Epithelial cell of esophagus (primary cell): ENCODE results near the gene SPINK4.

Experiments
- DNase-seq: peaks from one replicate; pipeline ENCODE4 v3.0.0; 2010; ENCODE audit warnings: low read depth
- H3K4me3 ChIP-seq: 2 replicates; pipeline ENCODE4 v1.5.1; 2011; ENCODE audit warnings: mild to moderate bottlenecking, low read length, control low read depth
- TF ChIP-seq, protein P1 (sequence below): IDR thresholded peaks from 2 replicates; pipeline ENCODE4 v1.5.1; 2011; ENCODE audit warnings: low read depth, mild to moderate bottlenecking, low read length, control low read depth, inconsistent platforms; ENCODE audit not compliant: insufficient read depth; ENCODE audit errors: missing control alignments

Gene SPINK4

DNA sequence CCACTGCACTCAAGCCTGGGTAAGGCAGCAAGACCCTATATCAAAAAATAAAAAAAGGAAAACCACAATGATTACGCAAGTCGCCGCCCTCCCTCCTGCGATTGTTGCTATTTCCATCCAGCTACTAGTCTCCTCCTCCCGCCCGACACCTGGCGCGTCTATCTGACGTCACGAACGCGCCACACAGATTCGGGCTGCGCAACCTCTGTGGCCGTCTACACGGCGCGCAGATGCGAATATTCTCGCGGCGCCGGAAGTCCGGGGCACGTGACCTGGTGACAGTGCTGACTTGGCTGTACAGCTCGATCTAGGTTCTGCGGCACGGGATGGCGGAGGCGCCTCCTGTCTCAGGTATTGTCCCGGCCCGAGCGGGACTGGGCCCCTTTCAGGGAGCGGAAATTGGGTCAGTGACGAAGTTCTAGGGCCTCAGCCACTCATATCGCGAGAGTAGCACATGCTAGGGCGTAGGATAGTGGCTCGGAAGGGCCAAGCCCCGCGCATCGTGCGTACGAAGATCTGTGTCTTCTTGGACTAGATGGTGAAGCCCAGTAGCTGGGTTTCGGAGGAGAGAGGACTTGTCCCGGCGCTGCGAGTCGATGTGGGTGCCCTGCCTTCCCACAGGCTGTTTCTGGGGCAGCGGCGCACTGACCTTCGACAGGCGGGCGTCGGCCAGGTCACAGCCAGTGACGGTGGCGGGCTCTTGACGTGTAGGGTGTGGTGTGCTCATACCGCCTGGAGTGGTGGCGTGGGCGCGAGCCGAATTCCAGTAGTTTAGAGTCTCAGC, 50.5 kb downstream of the SPINK4 start, which contains the start of gene NFX1:
NFX1 (plus strand) TSS at position 270 of the 784 bp plus-strand sequence; CDS start at position 327, 57 bp downstream.
- DNase-seq = peak; percentile 99
- peak within 1 kb of the TSS; percentile 94 for H3K4me3 ChIP-seq
- TF ChIP-seq, protein P1, sequence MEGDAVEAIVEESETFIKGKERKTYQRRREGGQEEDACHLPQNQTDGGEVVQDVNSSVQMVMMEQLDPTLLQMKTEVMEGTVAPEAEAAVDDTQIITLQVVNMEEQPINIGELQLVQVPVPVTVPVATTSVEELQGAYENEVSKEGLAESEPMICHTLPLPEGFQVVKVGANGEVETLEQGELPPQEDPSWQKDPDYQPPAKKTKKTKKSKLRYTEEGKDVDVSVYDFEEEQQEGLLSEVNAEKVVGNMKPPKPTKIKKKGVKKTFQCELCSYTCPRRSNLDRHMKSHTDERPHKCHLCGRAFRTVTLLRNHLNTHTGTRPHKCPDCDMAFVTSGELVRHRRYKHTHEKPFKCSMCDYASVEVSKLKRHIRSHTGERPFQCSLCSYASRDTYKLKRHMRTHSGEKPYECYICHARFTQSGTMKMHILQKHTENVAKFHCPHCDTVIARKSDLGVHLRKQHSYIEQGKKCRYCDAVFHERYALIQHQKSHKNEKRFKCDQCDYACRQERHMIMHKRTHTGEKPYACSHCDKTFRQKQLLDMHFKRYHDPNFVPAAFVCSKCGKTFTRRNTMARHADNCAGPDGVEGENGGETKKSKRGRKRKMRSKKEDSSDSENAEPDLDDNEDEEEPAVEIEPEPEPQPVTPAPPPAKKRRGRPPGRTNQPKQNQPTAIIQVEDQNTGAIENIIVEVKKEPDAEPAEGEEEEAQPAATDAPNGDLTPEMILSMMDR = no peak

DNA sequence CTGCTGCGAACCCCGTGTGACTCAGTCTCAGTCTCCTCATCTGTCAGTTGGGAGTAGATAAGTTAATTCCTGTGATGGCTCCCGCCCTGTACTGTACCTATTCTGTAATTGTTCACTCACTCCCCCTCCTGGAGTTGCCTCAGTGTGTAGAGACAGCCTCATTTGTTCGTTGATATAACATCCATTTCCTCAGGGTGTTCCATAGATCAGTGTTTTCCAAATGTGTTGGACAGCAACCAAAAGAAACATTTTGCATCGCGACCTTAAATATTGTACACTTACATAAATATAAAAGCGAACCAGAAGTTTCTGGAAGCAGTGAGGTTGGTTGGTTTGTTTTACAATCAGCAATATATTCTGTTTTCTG, 51.0 kb downstream of the SPINK4 start:
- peak overlapping the region; percentile 94 for H3K4me3 ChIP-seq
- TF ChIP-seq, protein P1 = peak; percentile 8
- DNase-seq = no peak

DNA sequence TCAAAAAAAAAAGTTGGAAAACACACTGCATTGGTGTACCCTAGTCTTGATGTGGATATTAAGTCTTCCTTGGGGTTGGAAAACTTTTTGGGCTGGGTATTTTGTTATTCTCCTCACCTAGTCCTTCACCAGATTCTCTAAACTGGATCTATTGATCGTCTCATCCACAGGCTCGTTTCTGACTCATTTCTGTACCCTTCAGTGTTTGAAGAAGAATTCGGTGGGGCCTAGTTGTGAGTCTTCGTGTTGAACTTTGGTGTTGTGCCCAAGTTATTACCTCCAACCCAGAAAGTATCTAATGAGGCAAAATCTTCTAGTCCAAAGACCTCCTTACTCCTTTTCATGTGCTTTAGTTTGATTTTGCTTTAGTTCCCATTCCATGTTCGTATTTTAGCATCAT, 51.9 kb downstream of the SPINK4 start:
- no peak overlapping the region for H3K4me3 ChIP-seq
- DNase-seq = no peak
- TF ChIP-seq, protein P1 = no peak

DNA sequence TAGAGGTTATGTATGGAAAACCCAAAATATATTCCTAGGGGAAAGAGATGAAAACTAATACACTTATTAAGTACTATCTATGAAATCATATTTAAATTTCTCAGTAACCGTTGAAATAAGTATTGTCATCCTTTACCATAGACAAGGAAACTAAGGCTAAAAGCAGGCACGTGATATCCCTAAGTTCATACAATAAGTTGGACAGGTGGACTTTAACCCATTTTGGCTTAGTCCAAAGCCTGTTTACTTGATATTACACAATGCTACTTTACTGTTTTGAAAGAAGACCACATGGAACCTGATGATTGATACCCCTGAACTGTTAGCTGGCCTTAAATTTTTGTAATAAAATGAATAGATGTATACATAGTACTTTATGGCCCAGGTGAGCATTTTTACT, 53.8 kb downstream of the SPINK4 start:
- DNase-seq = no peak
- TF ChIP-seq, protein P1 = no peak
- no peak overlapping the region for H3K4me3 ChIP-seq

DNA sequence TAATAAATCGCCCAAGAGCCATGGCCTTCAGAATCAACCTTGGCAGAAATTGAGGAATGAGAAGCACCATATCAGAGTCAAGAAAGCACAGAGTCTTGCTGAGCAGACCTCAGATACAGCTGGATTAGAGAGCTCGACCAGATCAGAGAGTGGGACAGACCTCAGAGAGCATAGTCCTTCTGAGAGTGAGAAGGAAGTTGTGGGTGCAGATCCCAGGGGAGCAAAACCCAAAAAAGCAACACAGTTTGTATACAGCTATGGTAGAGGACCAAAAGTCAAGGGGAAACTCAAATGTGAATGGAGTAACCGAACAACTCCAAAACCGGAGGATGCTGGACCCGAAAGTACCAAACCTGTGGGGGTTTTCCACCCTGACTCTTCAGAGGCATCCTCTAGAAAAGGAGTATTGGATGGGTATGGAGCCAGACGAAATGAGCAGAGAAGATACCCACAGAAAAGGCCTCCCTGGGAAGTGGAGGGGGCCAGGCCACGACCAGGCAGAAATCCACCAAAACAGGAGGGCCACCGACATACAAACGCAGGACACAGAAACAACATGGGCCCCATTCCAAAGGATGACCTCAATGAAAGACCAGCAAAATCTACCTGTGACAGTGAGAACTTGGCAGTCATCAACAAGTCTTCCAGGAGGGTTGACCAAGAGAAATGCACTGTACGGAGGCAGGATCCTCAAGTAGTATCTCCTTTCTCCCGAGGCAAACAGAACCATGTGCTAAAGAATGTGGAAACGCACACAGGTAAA, 54.9 kb downstream of the SPINK4 start:
- no peak overlapping the region for H3K4me3 ChIP-seq
- TF ChIP-seq, protein P1 = no peak
- DNase-seq = no peak

DNA sequence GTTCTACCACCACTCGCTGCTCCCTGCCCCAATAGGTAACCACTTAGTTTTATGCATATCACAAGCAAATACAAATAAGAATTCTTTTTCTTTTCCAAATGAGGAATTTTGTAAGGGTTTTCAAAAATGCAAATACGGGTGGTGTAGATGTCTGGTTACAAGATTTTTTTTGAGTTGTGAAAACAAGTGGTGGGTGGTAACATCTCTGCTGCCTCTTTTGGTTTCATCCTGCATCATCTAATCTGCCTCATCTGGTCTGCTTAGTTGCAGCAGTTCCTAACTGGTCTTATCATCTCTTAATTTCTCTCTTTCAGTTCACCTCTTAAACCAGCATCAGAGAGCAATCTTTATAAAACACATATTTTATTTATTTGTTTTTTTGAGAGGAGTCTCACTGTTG, 55.6 kb downstream of the SPINK4 start:
- no peak for DNase-seq
- no peak overlapping the region for H3K4me3 ChIP-seq
- TF ChIP-seq, protein P1 = no peak
